PC-3 (cell line): Measurements from ENCODE around the gene ABCF1.

Experiments used
- EZH2 ChIP-seq: fragments of 300-600 bp; sonication (generic); IDR thresholded peaks from one replicate; pipeline ENCODE4 v1.6.1; 2017; ENCODE audit warnings: antibody characterized with exemption, mild to moderate bottlenecking, low read length; ENCODE audit not compliant: unreplicated experiment
- EZH2phosphoT487 ChIP-seq: fragments of 300-600 bp; sonication (generic); IDR thresholded peaks from 2 replicates; pipeline ENCODE4 v1.6.1; 2018; ENCODE audit warnings: mild to moderate bottlenecking, antibody characterized with exemption, low read length, borderline replicate concordance
- TF ChIP-seq, protein P1 (sequence below): fragments of 300-600 bp; sonication (generic); conservative IDR thresholded peaks from 2 replicates; pipeline ENCODE4 v1.5.1; 2017; ENCODE audit warnings: antibody characterized with exemption, low read depth, mild to moderate bottlenecking, low read length

DNA sequence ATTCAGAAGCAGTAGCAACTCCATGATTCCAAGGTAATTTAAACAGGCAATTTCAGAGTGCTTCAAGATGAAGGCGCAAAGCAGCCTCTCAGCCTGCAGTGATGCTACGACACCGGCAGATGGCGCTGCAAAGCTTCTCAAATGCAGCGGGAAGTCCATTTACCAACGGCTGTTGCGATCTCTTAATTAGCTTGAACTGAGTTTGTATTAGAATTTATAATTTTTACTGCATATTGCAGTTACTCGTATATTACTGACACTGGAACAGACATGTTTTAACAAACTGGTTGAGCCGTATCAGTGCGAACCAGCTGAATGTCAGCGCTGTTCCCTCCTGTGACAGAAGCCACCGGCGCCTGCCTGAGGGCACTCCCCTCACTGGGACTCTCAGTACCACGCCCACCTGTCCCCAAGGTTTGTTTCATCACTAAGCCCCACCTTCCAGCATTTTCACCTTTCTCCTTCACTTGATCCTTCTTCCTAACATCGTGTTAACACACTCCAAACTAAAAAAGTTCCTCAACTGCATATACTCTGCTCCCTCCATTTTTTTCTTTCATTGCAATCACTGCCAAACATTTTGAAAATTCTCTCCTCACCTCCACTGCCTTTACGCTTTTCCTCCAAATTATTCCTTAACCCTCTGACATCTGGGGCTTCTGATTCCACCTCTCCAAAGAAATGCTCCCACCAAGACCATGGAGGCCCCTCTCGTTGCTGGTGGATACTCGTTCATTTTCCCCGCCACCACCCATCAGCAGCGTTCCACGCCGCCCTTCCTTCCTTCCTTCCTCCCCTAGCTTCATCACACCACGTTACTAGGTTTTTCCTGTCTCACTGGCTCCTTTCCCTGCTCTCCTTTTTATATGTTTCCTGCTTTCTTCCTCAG lies 29.5 kb upstream of the ABCF1 start:
- TF ChIP-seq, protein P1, sequence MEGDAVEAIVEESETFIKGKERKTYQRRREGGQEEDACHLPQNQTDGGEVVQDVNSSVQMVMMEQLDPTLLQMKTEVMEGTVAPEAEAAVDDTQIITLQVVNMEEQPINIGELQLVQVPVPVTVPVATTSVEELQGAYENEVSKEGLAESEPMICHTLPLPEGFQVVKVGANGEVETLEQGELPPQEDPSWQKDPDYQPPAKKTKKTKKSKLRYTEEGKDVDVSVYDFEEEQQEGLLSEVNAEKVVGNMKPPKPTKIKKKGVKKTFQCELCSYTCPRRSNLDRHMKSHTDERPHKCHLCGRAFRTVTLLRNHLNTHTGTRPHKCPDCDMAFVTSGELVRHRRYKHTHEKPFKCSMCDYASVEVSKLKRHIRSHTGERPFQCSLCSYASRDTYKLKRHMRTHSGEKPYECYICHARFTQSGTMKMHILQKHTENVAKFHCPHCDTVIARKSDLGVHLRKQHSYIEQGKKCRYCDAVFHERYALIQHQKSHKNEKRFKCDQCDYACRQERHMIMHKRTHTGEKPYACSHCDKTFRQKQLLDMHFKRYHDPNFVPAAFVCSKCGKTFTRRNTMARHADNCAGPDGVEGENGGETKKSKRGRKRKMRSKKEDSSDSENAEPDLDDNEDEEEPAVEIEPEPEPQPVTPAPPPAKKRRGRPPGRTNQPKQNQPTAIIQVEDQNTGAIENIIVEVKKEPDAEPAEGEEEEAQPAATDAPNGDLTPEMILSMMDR: peak; percentile 98
- TF ChIP-seq EZH2: no peak
- TF ChIP-seq EZH2phosphoT487: no peak
